Measurements from ENCODE around the gene ZNF521.

The ZNF521 gene

DNA sequence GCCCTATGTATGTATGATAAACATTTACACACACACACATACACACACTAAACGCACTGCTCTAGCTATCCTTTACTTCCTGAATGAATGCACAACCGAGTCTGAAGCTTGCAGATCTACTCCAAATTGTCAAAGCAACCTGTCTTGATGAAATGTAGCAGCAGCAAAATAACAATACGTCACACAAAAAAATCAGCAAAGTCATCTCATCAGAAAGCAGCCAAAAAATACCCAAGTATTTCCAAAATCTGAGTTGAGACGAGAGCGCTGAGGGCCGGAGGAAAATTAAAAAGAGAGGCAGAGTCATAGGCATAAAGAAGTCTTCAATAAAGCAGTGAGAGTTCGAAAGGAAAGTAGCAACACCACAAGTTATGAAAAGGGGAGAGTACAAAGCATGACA lies 67.7 kb downstream of the ZNF521 start:
- DNase-seq (ENCODE audit: insufficient read length, low spot score) (no peak), FAIRE-seq (no peak)
- TF ChIP-seq POU2F2 (IDR thresholded peaks at IDR 0.05; ENCODE audit: low read depth, low read length) (no peak), SPI1 (IDR thresholded peaks at IDR 0.05; ENCODE audit: low read depth, low read length) (no peak), TAF1 (IDR thresholded peaks at IDR 0.05; ENCODE audit: low read depth, low read length) (no peak), POLR2AphosphoS5 (IDR thresholded peaks at IDR 0.05; ENCODE audit: low read depth, low read length) (no peak), POLR2A (IDR thresholded peaks at IDR 0.05; ENCODE audit: low read depth, low read length) (no peak), PAX5 (IDR thresholded peaks at IDR 0.05; ENCODE audit: insufficient read depth, low read length, severe bottlenecking) (no peak)

DNA sequence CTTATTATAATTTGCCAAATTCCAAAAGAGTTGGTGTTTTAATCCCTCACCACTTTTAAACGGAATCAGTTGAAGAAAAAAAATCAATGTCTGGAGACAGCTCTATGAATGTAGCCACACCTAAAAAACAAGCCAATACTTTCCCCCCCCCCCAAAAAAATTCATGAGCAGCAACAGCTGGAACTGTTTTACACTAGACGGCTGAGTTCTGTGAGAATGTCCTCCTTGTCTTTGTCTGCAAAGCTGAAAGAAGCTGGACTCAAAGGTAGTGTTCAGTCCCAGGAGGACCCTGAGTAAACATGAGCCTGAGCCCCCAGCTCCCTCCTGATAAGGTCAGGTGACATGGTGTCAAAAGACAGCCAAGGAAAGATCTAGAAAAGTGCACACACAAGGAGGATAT lies 68.2 kb downstream of the ZNF521 start:
- TF ChIP-seq SPI1 (IDR thresholded peaks at IDR 0.05; ENCODE audit: low read depth, low read length) (no peak), POLR2AphosphoS5 (IDR thresholded peaks at IDR 0.05; ENCODE audit: low read depth, low read length) (no peak), POLR2A (IDR thresholded peaks at IDR 0.05; ENCODE audit: low read depth, low read length) (no peak), PAX5 (IDR thresholded peaks at IDR 0.05; ENCODE audit: insufficient read depth, low read length, severe bottlenecking) (no peak)
- FAIRE-seq (no peak), DNase-seq (ENCODE audit: insufficient read length, low spot score) (no peak)

DNA sequence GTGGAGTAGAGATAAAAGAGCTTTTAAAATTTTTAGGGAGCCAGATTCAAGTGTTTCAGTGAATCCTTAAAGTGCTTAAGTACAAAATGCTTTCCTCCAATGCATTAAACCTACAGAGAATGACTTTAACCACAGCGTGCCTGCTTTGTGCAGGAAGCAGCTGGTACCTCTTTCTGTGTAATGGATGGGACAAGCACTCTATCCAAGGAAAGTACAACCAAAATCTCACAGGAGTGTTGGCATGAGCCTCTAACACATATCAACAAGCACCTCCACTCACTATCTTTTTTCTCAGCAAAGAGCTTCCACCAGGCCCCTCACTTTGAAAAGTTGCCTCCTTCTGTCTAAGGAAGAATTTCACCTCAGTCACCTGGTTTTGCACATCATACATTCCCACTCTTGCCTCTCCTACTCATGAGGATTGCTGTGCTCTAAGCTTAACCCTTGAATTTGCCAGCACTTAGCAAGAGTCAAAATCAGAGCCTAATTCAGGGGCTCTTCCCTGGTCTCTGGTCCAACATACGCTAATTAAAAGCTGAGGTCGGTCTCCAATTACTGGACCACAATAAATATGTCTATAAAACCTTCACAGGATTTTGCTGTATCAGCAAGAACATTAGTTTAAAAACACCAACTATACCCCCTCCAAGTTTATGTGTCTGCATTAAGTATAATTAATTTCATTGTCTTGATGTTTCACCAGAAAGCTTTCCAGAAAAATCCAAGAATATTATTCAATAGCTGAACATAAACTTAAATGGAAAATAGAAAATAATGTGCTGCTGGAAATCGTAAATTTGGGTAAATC lies 68.9 kb downstream of the ZNF521 start:
- DNase-seq (ENCODE audit: insufficient read length, low spot score) (no peak), FAIRE-seq (no peak)
- TF ChIP-seq TAF1 (IDR thresholded peaks at IDR 0.05; ENCODE audit: low read depth, low read length) (no peak), PAX5 (IDR thresholded peaks at IDR 0.05; ENCODE audit: insufficient read depth, low read length, severe bottlenecking) (no peak), SPI1 (IDR thresholded peaks at IDR 0.05; ENCODE audit: low read depth, low read length) (no peak), POU2F2 (IDR thresholded peaks at IDR 0.05; ENCODE audit: low read depth, low read length) (no peak), POLR2A (IDR thresholded peaks at IDR 0.05; ENCODE audit: low read depth, low read length) (no peak), POLR2AphosphoS5 (IDR thresholded peaks at IDR 0.05; ENCODE audit: low read depth, low read length) (no peak)

DNA sequence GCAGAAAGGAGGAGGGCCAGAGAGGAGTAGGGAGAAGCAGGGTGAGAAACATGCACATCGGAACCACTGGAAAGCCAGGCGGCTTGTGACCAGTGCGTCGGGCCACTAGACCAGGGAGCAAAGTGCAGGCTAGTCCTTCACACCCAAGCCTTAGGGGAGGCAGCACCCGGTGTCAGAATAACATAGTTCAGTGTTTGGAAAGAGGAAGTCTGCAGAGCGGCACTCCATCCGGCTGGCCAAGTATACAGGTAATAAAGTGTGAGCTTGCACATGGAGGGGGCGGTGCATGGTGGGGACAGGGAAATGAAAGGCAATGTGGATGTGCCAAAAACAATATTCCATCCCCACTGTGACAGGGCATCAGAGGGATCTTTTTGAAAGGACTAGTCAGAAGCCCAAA lies 69.7 kb downstream of the ZNF521 start:
- TF ChIP-seq POLR2A (IDR thresholded peaks at IDR 0.05; ENCODE audit: low read depth, low read length) (no peak), SPI1 (IDR thresholded peaks at IDR 0.05; ENCODE audit: low read depth, low read length) (peak; percentile 25; the same call in 1 of the 2 replicates)
- no peak for FAIRE-seq
- DNase-seq (ENCODE audit: insufficient read length, low spot score) = no peak

DNA sequence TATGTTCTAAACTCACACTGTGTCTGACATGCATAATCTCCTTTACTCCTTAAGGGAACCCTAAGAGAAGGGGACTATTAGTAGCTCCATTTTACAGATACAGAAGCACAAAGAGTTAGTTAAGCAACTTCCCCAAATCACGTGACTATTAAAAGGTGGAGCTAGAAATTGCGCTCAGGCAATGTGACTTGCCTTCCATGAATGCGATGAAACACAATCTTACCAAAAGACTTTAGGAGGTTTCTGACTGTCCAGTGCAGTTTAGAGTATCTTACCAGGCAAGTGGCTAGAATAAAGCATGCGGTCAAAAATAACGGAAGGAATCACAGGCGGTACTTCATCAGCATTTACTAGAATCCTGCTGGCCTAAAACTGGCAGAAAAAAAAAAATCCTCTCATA lies 70.4 kb downstream of the ZNF521 start:
- no peak for FAIRE-seq
- no peak for DNase-seq (ENCODE audit: insufficient read length, low spot score)
- TF ChIP-seq POLR2A (IDR thresholded peaks at IDR 0.05; ENCODE audit: low read depth, low read length) (no peak), POU2F2 (IDR thresholded peaks at IDR 0.05; ENCODE audit: low read depth, low read length) (no peak), PAX5 (IDR thresholded peaks at IDR 0.05; ENCODE audit: insufficient read depth, low read length, severe bottlenecking) (no peak), SPI1 (IDR thresholded peaks at IDR 0.05; ENCODE audit: low read depth, low read length) (no peak), POLR2AphosphoS5 (IDR thresholded peaks at IDR 0.05; ENCODE audit: low read depth, low read length) (no peak), TAF1 (IDR thresholded peaks at IDR 0.05; ENCODE audit: low read depth, low read length) (no peak)

DNA sequence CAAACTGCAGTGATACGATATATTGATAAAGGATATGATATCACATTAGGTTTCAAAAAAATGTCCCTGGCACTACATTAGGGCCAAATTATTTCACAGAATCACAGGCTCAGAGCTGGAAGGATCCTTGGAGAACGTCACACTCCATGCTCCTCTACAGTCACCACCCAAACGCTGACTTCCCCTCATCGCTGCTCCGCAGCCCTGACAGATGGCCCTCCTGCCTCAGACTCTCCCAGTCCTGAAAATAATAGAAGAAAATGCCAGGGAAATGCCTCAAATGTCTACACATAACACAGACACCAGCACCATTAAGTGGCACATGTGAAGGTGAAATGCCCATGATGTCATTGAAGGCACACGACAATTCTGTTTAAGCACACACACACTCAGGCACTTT lies 72.0 kb downstream of the ZNF521 start:
- TF ChIP-seq TAF1 (IDR thresholded peaks at IDR 0.05; ENCODE audit: low read depth, low read length) (no peak), POLR2AphosphoS5 (IDR thresholded peaks at IDR 0.05; ENCODE audit: low read depth, low read length) (no peak), SPI1 (IDR thresholded peaks at IDR 0.05; ENCODE audit: low read depth, low read length) (no peak), POLR2A (IDR thresholded peaks at IDR 0.05; ENCODE audit: low read depth, low read length) (no peak), POU2F2 (IDR thresholded peaks at IDR 0.05; ENCODE audit: low read depth, low read length) (no peak), PAX5 (IDR thresholded peaks at IDR 0.05; ENCODE audit: insufficient read depth, low read length, severe bottlenecking) (no peak)
- DNase-seq (ENCODE audit: insufficient read length, low spot score) = no peak
- no peak for FAIRE-seq

DNA sequence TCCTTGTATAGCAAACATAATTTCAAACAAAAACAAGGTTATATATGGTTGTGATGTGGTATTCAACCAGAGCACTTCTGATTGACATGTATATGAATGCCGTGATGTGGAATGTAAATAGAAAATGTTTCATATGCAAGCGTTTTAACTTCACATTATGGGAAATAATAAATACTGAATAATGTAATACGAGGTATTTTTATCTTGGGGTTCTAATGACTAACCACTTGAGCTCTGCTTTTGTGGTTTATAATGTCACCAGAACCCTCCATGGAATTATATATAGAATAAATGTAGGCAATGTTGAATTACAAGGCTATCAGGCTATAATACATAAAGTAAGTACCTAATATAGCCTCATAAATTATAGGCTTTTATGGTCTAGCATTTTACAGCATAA lies 72.4 kb downstream of the ZNF521 start:
- TF ChIP-seq POLR2AphosphoS5 (IDR thresholded peaks at IDR 0.05; ENCODE audit: low read depth, low read length) (no peak), POU2F2 (IDR thresholded peaks at IDR 0.05; ENCODE audit: low read depth, low read length) (no peak), POLR2A (IDR thresholded peaks at IDR 0.05; ENCODE audit: low read depth, low read length) (no peak), TAF1 (IDR thresholded peaks at IDR 0.05; ENCODE audit: low read depth, low read length) (no peak), SPI1 (IDR thresholded peaks at IDR 0.05; ENCODE audit: low read depth, low read length) (no peak), PAX5 (IDR thresholded peaks at IDR 0.05; ENCODE audit: insufficient read depth, low read length, severe bottlenecking) (no peak)
- FAIRE-seq (no peak), DNase-seq (ENCODE audit: insufficient read length, low spot score) (no peak)

DNA sequence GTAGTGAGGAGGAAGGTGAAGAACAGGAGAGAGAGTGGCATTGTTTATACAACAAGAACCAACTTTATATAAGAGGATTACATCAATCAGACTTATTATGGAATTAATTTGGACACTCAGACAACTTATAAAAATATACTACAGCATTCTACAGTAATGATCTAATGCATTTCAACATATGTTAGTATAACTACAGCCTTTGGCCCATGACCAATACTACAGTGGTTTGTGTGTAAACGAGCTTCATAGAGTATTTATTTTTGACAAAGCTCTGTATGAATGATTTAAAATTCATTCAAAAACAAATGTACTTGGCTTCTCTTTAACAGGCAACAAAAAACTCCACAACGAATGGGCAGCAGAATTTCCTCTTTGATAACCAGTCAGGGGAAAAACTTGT lies 72.8 kb downstream of the ZNF521 start:
- FAIRE-seq = no peak
- no peak for DNase-seq (ENCODE audit: insufficient read length, low spot score)
- TF ChIP-seq POU2F2 (IDR thresholded peaks at IDR 0.05; ENCODE audit: low read depth, low read length) (no peak), POLR2A (IDR thresholded peaks at IDR 0.05; ENCODE audit: low read depth, low read length) (no peak), PAX5 (IDR thresholded peaks at IDR 0.05; ENCODE audit: insufficient read depth, low read length, severe bottlenecking) (no peak), SPI1 (IDR thresholded peaks at IDR 0.05; ENCODE audit: low read depth, low read length) (no peak), POLR2AphosphoS5 (IDR thresholded peaks at IDR 0.05; ENCODE audit: low read depth, low read length) (no peak), TAF1 (IDR thresholded peaks at IDR 0.05; ENCODE audit: low read depth, low read length) (no peak)

DNA sequence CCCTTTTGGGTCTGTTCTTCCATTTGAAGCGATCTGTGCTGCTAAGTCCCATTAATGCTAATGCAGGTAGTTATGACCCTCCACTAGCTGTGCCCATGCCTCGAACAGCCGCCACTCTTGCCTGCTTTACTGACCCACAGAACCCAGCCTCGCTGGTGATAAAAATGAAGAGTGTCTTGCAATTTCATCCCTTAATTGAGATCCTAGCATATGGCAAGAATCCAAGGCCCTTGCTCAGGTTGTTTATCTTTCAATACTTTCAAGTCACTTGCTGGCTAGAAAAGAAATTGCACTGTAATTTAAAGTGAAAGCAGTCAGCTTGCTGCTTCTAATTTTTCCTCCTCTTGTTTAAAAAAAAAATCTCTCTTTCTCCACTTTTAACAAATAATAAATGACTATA lies 73.6 kb downstream of the ZNF521 start:
- TF ChIP-seq POLR2A (IDR thresholded peaks at IDR 0.05; ENCODE audit: low read depth, low read length) (no peak), PAX5 (IDR thresholded peaks at IDR 0.05; ENCODE audit: insufficient read depth, low read length, severe bottlenecking) (no peak), SPI1 (IDR thresholded peaks at IDR 0.05; ENCODE audit: low read depth, low read length) (no peak), TAF1 (IDR thresholded peaks at IDR 0.05; ENCODE audit: low read depth, low read length) (no peak), POLR2AphosphoS5 (IDR thresholded peaks at IDR 0.05; ENCODE audit: low read depth, low read length) (no peak), POU2F2 (IDR thresholded peaks at IDR 0.05; ENCODE audit: low read depth, low read length) (no peak)
- DNase-seq (ENCODE audit: insufficient read length, low spot score) (no peak), FAIRE-seq (no peak)

Data from GM12891 (cell line).